WTC11 (cell line): ENCODE measurements around the gene FOXJ3. TPM values are rescaled to one million over a fixed set of nuclear protein-coding genes. Genes with fewer than 3 reads are reported as not detected.

Source experiments
- ATAC-seq: fragments of 200-7000 bp; cut with Tn5 transposase; 2 replicates; pipeline ENCODE4 v1.10.0; 2021; ENCODE audit warnings: mild to moderate bottlenecking, moderate library complexity
- CTCF ChIA-PET: fragments of 300-600 bp; sonication (Branson Sonifier 250); formaldehyde crosslinking; loops from one replicate; lab custom pipeline; 2021; ENCODE audit warnings: antibody characterized with exemption; lab: Charles Lee
- POLR2A ChIA-PET: fragments of 350-600 bp; sonication (Branson Sonifier 250); formaldehyde crosslinking; loops from one replicate; lab custom pipeline; 2021; ENCODE audit warnings: antibody characterized with exemption; lab: Charles Lee
- DNase-seq: peaks from one replicate; pipeline ENCODE4 v3.0.0; 2021; ENCODE audit warnings: low spot score
- H3K27ac Mint-ChIP-seq: 2 replicates; pipeline ENCODE4 v1.8.0; 2021; ENCODE audit warnings: mixed read lengths
- H3K27me3 Mint-ChIP-seq: 2 replicates; pipeline ENCODE4 v1.8.0; 2021; ENCODE audit warnings: low read depth, mild to moderate bottlenecking, moderate library complexity, mixed read lengths
- H3K36me3 Mint-ChIP-seq: 2 replicates; pipeline ENCODE4 v1.8.0; 2021; ENCODE audit warnings: mixed read lengths
- H3K4me1 Mint-ChIP-seq: 2 replicates; pipeline ENCODE4 v1.8.0; 2022; ENCODE audit warnings: mixed read lengths
- H3K4me3 Mint-ChIP-seq: 2 replicates; pipeline ENCODE4 v1.8.0; 2021; ENCODE audit warnings: mild to moderate bottlenecking, moderate library complexity, mixed read lengths
- H3K9me3 Mint-ChIP-seq: 2 replicates; pipeline ENCODE4 v1.8.0; 2021; ENCODE audit warnings: mixed read lengths
- CREM ChIP-seq: sonication (generic); formaldehyde crosslinking; IDR thresholded peaks from 2 replicates; pipeline ENCODE4 v1.8.1; 2022; ENCODE audit warnings: mild to moderate bottlenecking, missing genetic modification reagents, moderate library complexity
- FOXJ3 ChIP-seq: sonication (generic); formaldehyde crosslinking; IDR thresholded peaks from 2 replicates; pipeline ENCODE4 v1.9.0; 2021; ENCODE audit warnings: missing genetic modification reagents, mild to moderate bottlenecking, borderline replicate concordance
- GTF2I ChIP-seq: fragments of 250-450 bp; sonication (Bioruptor Pico); conservative IDR thresholded peaks from 2 replicates; pipeline ENCODE4 v1.4.0; 2021; ENCODE audit warnings: mild to moderate bottlenecking
- HMGA2 ChIP-seq: fragments of 250-450 bp; sonication (Bioruptor Pico); IDR thresholded peaks from 2 replicates; pipeline ENCODE4 v1.4.0; 2021; ENCODE audit warnings: mild to moderate bottlenecking, moderate library complexity
- MYBL2 ChIP-seq: sonication (generic); formaldehyde crosslinking; IDR thresholded peaks from 2 replicates; pipeline ENCODE4 v1.8.1; 2023; ENCODE audit warnings: mild to moderate bottlenecking, moderate library complexity, missing genetic modification reagents
- NFATC4 ChIP-seq: fragments of 250-450 bp; sonication (Bioruptor Pico); IDR thresholded peaks from 2 replicates; pipeline ENCODE4 v1.9.0; 2021; ENCODE audit warnings: mild to moderate bottlenecking
- NR2C2 ChIP-seq: sonication (generic); formaldehyde crosslinking; IDR thresholded peaks from 2 replicates; pipeline ENCODE4 v1.8.0; 2022; ENCODE audit warnings: mild to moderate bottlenecking, missing genetic modification reagents
- RELA ChIP-seq: sonication (generic); formaldehyde crosslinking; IDR thresholded peaks from 2 replicates; pipeline ENCODE4 v1.8.1; 2022; ENCODE audit warnings: missing genetic modification reagents, mild to moderate bottlenecking, borderline replicate concordance
- ZNF396 ChIP-seq: fragments of 250-450 bp; sonication (Bioruptor Pico); IDR thresholded peaks from 2 replicates; pipeline ENCODE4 v1.8.0; 2021; ENCODE audit warnings: mild to moderate bottlenecking, moderate library complexity, borderline replicate concordance
- ZNF423 ChIP-seq: fragments of 250-450 bp; sonication (Bioruptor Pico); IDR thresholded peaks from 2 replicates; pipeline ENCODE4 v2.1.2; 2022; ENCODE audit warnings: mild to moderate bottlenecking, moderate library complexity
- total RNA-seq: library from RNA; stranded (reverse); gene quantifications from 3 replicates; pipeline ENCODE4 v1.2.3, GENCODE V29; 2021
- TF ChIP-seq, protein P1 (sequence below): fragments of 200-600 bp; IDR thresholded peaks from 2 replicates; pipeline ENCODE4 v1.8.0; 2022; ENCODE audit warnings: antibody characterized with exemption
- TF ChIP-seq, protein P2 (sequence below): sonication (generic); formaldehyde crosslinking; IDR thresholded peaks from 2 replicates; pipeline ENCODE4 v1.8.0; 2022; ENCODE audit warnings: mild to moderate bottlenecking, missing genetic modification reagents
- TF ChIP-seq, protein P3 (sequence below): fragments of 250-450 bp; sonication (Bioruptor Pico); IDR thresholded peaks from 2 replicates; pipeline ENCODE4 v1.9.0; 2021; ENCODE audit warnings: mild to moderate bottlenecking, borderline replicate concordance
- TF ChIP-seq, protein P4 (sequence below): sonication (generic); formaldehyde crosslinking; IDR thresholded peaks from 2 replicates; pipeline ENCODE4 v1.8.1; 2022; ENCODE audit warnings: mild to moderate bottlenecking, moderate library complexity, missing genetic modification reagents
- TF ChIP-seq, protein P5 (sequence below): fragments of 250-450 bp; sonication (Bioruptor Pico); IDR thresholded peaks from 2 replicates; pipeline ENCODE4 v1.9.0; 2021; ENCODE audit warnings: moderate library complexity, mild to moderate bottlenecking, inconsistent platforms, borderline replicate concordance
- TF ChIP-seq, protein P6 (sequence below): fragments of 250-450 bp; sonication (Bioruptor Pico); IDR thresholded peaks from 2 replicates; pipeline ENCODE4 v1.8.0; 2021; ENCODE audit warnings: mild to moderate bottlenecking
- TF ChIP-seq, protein P7 (sequence below): sonication (generic); formaldehyde crosslinking; IDR thresholded peaks from 2 replicates; pipeline ENCODE4 v1.8.0; 2022; ENCODE audit warnings: mild to moderate bottlenecking, missing genetic modification reagents
- TF ChIP-seq, protein P8 (sequence below): fragments of 250-450 bp; sonication (Bioruptor Pico); IDR thresholded peaks from 2 replicates; pipeline ENCODE4 v1.9.0; 2021; ENCODE audit warnings: mild to moderate bottlenecking
- TF ChIP-seq, protein P9 (sequence below): fragments of 250-450 bp; sonication (Bioruptor Pico); IDR thresholded peaks from 2 replicates; pipeline ENCODE4 v1.9.0; 2021; ENCODE audit warnings: mild to moderate bottlenecking

The FOXJ3 gene
- total RNA-seq, 1 experiment from 2014 or later = 43.3 TPM

DNA sequence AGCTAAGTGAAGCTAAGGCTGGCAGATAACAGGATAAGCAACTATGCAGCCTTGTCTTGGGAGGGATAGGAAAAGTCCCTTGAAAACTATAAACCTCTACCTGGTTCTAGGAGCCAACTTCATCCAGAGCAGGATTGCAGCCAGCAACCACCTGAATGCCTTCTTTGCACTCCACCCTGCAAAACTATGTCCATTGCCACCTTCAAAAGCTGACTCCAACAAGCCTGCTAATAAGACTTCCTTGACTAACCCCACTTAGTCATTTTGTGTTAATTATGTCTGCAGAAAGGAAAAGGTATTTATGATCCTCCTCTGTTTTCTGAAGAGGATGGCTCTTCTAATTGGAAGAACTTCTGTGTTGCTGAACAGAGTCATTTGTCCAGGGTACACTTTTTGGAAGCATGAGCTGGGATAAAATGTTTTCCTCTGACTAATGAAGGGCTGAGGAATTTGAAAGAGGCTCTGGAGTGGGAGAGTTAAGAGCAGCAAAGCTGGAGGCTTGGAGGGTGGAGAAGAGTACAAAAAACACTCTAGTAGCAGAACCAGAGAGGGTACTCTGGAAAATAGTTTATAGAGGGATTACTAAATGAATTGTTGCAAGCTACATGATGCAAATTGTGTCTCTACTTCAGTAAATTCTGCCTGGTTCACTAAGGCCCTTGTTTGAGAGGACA is 36.0 kb upstream of the FOXJ3 start:
- DNase-seq = no peak
- Mint-ChIP-seq H3K27ac (no peak overlapping the region), H3K36me3 (no peaks in the 10 kb centered on the region), H3K4me1 (no peaks in the 10 kb centered on the region), H3K9me3 (no peaks in the 10 kb centered on the region), H3K4me3 (no peak overlapping the region), H3K27me3 (peaks cover 27% of the 10 kb centered on the region)
- POLR2A ChIA-PET = interaction anchor here (0.6 kb wide), 1 partner anchor 14 kb away, joined by 9 read pairs; no protein-coding TSS in a partner anchor
- TF ChIP-seq NFATC4 (CRISPR knock-in tag) = no peak
- TF ChIP-seq ZNF423 = no peak
- TF ChIP-seq, protein P1, sequence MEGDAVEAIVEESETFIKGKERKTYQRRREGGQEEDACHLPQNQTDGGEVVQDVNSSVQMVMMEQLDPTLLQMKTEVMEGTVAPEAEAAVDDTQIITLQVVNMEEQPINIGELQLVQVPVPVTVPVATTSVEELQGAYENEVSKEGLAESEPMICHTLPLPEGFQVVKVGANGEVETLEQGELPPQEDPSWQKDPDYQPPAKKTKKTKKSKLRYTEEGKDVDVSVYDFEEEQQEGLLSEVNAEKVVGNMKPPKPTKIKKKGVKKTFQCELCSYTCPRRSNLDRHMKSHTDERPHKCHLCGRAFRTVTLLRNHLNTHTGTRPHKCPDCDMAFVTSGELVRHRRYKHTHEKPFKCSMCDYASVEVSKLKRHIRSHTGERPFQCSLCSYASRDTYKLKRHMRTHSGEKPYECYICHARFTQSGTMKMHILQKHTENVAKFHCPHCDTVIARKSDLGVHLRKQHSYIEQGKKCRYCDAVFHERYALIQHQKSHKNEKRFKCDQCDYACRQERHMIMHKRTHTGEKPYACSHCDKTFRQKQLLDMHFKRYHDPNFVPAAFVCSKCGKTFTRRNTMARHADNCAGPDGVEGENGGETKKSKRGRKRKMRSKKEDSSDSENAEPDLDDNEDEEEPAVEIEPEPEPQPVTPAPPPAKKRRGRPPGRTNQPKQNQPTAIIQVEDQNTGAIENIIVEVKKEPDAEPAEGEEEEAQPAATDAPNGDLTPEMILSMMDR = no peak
- TF ChIP-seq, protein P2, sequence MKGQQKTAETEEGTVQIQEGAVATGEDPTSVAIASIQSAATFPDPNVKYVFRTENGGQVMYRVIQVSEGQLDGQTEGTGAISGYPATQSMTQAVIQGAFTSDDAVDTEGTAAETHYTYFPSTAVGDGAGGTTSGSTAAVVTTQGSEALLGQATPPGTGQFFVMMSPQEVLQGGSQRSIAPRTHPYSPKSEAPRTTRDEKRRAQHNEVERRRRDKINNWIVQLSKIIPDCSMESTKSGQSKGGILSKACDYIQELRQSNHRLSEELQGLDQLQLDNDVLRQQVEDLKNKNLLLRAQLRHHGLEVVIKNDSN (CRISPR knock-in tag) = no peak
- CTCF ChIA-PET = interaction anchor here (0.5 to 1.5 kb wide), 2 partner anchors 17 to 198 kb away, joined by 5 to 6 read pairs; no protein-coding TSS in a partner anchor
- no peak for ATAC-seq

DNA sequence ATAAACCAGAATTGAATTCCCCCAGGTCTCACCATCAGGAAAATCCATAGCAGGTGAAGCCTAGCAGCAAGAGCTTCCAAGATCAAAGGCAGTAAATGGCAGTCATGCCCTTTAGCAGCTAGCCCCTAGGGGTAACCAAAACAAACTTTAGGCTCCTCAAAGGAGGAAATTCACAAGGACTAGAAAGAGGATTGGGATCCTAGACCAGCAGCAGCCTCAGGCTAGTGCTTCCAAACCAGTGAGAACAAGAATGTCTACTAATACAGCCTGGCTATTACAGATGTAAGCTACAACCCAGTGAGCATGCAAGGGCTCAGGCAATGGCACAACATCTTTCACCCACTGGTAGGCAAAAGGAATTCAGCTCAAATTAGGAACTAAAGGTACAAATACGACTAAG is 34.4 kb upstream of the FOXJ3 start:
- Mint-ChIP-seq H3K27me3 (peaks cover 27% of the 10 kb centered on the region), H3K36me3 (no peaks in the 10 kb centered on the region), H3K4me3 (no peak overlapping the region), H3K27ac (no peak overlapping the region), H3K9me3 (no peaks in the 10 kb centered on the region), H3K4me1 (no peaks in the 10 kb centered on the region)
- ChIA-PET CTCF (interaction anchor here (1.5 kb wide), 1 partner anchor 196 kb away, joined by 5 read pairs; no protein-coding TSS in a partner anchor), POLR2A (no interaction called here)
- DNase-seq (no peak), ATAC-seq (no peak)
- TF ChIP-seq HMGA2 (no peak), MYBL2 (CRISPR knock-in tag) (no peak), ZNF396 (CRISPR knock-in tag) (no peak), RELA (no peak), CREM (CRISPR knock-in tag) (no peak), GTF2I (CRISPR knock-in tag) (no peak), NR2C2 (CRISPR knock-in tag) (no peak), FOXJ3 (CRISPR knock-in tag) (no peak)
- TF ChIP-seq, protein P3, sequence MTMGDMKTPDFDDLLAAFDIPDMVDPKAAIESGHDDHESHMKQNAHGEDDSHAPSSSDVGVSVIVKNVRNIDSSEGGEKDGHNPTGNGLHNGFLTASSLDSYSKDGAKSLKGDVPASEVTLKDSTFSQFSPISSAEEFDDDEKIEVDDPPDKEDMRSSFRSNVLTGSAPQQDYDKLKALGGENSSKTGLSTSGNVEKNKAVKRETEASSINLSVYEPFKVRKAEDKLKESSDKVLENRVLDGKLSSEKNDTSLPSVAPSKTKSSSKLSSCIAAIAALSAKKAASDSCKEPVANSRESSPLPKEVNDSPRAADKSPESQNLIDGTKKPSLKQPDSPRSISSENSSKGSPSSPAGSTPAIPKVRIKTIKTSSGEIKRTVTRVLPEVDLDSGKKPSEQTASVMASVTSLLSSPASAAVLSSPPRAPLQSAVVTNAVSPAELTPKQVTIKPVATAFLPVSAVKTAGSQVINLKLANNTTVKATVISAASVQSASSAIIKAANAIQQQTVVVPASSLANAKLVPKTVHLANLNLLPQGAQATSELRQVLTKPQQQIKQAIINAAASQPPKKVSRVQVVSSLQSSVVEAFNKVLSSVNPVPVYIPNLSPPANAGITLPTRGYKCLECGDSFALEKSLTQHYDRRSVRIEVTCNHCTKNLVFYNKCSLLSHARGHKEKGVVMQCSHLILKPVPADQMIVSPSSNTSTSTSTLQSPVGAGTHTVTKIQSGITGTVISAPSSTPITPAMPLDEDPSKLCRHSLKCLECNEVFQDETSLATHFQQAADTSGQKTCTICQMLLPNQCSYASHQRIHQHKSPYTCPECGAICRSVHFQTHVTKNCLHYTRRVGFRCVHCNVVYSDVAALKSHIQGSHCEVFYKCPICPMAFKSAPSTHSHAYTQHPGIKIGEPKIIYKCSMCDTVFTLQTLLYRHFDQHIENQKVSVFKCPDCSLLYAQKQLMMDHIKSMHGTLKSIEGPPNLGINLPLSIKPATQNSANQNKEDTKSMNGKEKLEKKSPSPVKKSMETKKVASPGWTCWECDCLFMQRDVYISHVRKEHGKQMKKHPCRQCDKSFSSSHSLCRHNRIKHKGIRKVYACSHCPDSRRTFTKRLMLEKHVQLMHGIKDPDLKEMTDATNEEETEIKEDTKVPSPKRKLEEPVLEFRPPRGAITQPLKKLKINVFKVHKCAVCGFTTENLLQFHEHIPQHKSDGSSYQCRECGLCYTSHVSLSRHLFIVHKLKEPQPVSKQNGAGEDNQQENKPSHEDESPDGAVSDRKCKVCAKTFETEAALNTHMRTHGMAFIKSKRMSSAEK (CRISPR knock-in tag) = no peak
- TF ChIP-seq, protein P4, sequence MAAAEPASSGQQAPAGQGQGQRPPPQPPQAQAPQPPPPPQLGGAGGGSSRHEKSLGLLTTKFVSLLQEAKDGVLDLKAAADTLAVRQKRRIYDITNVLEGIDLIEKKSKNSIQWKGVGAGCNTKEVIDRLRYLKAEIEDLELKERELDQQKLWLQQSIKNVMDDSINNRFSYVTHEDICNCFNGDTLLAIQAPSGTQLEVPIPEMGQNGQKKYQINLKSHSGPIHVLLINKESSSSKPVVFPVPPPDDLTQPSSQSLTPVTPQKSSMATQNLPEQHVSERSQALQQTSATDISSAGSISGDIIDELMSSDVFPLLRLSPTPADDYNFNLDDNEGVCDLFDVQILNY (CRISPR knock-in tag) = no peak
- TF ChIP-seq, protein P5, sequence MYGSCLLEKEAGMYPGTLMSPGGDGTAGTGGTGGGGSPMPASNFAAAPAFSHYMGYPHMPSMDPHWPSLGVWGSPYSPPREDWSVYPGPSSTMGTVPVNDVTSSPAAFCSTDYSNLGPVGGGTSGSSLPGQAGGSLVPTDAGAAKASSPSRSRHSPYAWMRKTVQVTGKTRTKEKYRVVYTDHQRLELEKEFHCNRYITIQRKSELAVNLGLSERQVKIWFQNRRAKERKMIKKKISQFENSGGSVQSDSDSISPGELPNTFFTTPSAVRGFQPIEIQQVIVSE (CRISPR knock-in tag) = no peak
- TF ChIP-seq, protein P6, sequence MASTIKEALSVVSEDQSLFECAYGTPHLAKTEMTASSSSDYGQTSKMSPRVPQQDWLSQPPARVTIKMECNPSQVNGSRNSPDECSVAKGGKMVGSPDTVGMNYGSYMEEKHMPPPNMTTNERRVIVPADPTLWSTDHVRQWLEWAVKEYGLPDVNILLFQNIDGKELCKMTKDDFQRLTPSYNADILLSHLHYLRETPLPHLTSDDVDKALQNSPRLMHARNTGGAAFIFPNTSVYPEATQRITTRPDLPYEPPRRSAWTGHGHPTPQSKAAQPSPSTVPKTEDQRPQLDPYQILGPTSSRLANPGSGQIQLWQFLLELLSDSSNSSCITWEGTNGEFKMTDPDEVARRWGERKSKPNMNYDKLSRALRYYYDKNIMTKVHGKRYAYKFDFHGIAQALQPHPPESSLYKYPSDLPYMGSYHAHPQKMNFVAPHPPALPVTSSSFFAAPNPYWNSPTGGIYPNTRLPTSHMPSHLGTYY (CRISPR knock-in tag) = no peak
- TF ChIP-seq, protein P7, sequence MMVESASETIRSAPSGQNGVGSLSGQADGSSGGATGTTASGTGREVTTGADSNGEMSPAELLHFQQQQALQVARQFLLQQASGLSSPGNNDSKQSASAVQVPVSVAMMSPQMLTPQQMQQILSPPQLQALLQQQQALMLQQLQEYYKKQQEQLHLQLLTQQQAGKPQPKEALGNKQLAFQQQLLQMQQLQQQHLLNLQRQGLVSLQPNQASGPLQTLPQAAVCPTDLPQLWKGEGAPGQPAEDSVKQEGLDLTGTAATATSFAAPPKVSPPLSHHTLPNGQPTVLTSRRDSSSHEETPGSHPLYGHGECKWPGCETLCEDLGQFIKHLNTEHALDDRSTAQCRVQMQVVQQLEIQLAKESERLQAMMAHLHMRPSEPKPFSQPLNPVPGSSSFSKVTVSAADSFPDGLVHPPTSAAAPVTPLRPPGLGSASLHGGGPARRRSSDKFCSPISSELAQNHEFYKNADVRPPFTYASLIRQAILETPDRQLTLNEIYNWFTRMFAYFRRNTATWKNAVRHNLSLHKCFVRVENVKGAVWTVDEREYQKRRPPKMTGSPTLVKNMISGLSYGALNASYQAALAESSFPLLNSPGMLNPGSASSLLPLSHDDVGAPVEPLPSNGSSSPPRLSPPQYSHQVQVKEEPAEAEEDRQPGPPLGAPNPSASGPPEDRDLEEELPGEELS (CRISPR knock-in tag) = no peak
- TF ChIP-seq, protein P8, sequence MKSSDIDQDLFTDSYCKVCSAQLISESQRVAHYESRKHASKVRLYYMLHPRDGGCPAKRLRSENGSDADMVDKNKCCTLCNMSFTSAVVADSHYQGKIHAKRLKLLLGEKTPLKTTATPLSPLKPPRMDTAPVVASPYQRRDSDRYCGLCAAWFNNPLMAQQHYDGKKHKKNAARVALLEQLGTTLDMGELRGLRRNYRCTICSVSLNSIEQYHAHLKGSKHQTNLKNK = no peak
- TF ChIP-seq, protein P9, sequence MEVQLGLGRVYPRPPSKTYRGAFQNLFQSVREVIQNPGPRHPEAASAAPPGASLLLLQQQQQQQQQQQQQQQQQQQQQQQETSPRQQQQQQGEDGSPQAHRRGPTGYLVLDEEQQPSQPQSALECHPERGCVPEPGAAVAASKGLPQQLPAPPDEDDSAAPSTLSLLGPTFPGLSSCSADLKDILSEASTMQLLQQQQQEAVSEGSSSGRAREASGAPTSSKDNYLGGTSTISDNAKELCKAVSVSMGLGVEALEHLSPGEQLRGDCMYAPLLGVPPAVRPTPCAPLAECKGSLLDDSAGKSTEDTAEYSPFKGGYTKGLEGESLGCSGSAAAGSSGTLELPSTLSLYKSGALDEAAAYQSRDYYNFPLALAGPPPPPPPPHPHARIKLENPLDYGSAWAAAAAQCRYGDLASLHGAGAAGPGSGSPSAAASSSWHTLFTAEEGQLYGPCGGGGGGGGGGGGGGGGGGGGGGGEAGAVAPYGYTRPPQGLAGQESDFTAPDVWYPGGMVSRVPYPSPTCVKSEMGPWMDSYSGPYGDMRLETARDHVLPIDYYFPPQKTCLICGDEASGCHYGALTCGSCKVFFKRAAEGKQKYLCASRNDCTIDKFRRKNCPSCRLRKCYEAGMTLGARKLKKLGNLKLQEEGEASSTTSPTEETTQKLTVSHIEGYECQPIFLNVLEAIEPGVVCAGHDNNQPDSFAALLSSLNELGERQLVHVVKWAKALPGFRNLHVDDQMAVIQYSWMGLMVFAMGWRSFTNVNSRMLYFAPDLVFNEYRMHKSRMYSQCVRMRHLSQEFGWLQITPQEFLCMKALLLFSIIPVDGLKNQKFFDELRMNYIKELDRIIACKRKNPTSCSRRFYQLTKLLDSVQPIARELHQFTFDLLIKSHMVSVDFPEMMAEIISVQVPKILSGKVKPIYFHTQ (CRISPR knock-in tag) = no peak
